Vagina (tissue), 2 donors: ENCODE results near the gene NEAT1.

Source experiments
- POLR2AphosphoS5 ChIP-seq, 2 donors: sonication (generic); formaldehyde crosslinking; IDR thresholded peaks; one replicate each; pipeline ENCODE4 v1.9.0; 2017; ENCODE audit warnings: antibody characterized with exemption in 2 of 2, mild to moderate bottlenecking in 2 of 2, low read depth in 1 of 2; ENCODE audit not compliant: insufficient read depth in 1 of 2
- TF ChIP-seq, protein P1 (sequence below), 3 experiments: fragments of 450-650 bp in 2 of 3; fragments of 200-600 bp in 1 of 3; sonication (generic) in 1 of 3; IDR thresholded peaks; one replicate each; pipeline ENCODE4 v1.5.1; 2017 to 2019; ENCODE audit warnings: antibody characterized with exemption in 3 of 3, mild to moderate bottlenecking in 2 of 3, moderate library complexity in 2 of 3

DNA sequence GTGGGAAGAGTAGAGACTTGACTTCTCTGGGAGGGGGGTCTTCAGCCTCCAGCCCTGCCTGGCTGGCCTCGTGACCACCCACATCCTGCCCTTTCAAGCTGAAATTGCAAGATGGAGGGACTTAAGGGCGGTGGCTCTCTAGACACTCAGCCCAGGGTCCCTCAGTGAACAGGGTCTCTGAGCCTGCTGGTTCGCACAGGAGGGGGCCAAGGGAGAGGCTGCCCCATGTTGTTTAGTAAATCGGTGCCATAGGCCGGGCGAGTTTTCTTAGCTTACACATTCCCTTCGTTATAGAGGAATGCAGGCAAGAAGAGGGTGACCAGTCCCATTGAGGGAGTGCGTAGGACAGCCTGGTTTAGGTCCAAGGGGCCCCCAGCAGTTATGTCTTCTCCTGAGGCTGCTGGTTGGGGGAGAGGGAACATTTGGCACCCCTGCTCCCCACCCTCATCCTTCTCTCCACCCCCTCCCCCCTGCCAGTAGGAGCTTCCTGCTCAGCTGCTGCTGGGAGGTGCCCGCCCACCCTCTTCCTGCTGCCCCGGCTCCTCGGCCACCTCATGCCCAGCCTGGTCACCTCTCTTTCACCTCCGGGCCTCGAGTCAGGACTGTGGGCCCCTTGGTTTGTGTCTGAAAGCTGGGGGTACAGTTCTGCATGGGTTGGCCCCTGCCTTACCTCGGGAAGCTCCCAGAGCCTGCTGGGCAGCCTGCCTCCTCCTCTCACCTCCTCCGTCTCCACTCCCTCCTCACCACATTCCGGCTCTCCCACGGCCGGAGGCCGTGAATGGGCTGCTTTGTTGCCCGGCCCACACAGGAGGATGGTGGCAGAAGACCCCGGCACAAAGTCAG lies 32.3 kb upstream of the NEAT1 start:
- TF ChIP-seq, protein P1, sequence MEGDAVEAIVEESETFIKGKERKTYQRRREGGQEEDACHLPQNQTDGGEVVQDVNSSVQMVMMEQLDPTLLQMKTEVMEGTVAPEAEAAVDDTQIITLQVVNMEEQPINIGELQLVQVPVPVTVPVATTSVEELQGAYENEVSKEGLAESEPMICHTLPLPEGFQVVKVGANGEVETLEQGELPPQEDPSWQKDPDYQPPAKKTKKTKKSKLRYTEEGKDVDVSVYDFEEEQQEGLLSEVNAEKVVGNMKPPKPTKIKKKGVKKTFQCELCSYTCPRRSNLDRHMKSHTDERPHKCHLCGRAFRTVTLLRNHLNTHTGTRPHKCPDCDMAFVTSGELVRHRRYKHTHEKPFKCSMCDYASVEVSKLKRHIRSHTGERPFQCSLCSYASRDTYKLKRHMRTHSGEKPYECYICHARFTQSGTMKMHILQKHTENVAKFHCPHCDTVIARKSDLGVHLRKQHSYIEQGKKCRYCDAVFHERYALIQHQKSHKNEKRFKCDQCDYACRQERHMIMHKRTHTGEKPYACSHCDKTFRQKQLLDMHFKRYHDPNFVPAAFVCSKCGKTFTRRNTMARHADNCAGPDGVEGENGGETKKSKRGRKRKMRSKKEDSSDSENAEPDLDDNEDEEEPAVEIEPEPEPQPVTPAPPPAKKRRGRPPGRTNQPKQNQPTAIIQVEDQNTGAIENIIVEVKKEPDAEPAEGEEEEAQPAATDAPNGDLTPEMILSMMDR (IDR thresholded peaks at IDR 0.05), result no peak
- TF ChIP-seq POLR2AphosphoS5 (IDR thresholded peaks at IDR 0.05; ENCODE audit: insufficient read depth in 1 of 2, low read depth in 1 of 2), result no peak
